Lung (tissue), 12 donors: ENCODE data around the gene GNLY. TPM values are rescaled to one million over a fixed set of nuclear protein-coding genes. Genes with fewer than 3 reads are reported as not detected.

Source experiments
- ATAC-seq: fragments of 200-7000 bp; cut with Tn5 transposase; one replicate; pipeline ENCODE4 v1.9.1; 2020; ENCODE audit warnings: moderate number of reproducible peaks; ENCODE audit not compliant: insufficient read depth, low FRiP score
- DNase-seq, 3 donors: peaks; one replicate each; pipeline ENCODE4 v3.0.0-alpha.2; 2013 to 2017
- H3K27ac ChIP-seq, 2 donors: one replicate each; pipeline ENCODE4 v1.5.1; 2013; ENCODE audit warnings: mild to moderate bottlenecking in 2 of 2, moderate library complexity in 2 of 2, control low read depth in 1 of 2, inconsistent platforms in 1 of 2, low read depth in 1 of 2, low read length in 1 of 2
- H3K27me3 ChIP-seq, 3 donors: one replicate each; pipeline ENCODE4 v1.5.1; 2013; ENCODE audit warnings: low read length in 2 of 3; ENCODE audit not compliant: control insufficient read depth in 3 of 3, insufficient read depth in 3 of 3
- H3K36me3 ChIP-seq, 4 donors: one replicate each; pipeline ENCODE4 v1.5.1; 2013; ENCODE audit warnings: low read length in 4 of 4, mild to moderate bottlenecking in 1 of 4, moderate library complexity in 1 of 4; ENCODE audit not compliant: control insufficient read depth in 4 of 4, insufficient read depth in 4 of 4
- H3K4me1 ChIP-seq, 5 donors: one replicate each; pipeline ENCODE4 v1.5.1; 2013; ENCODE audit warnings: low read length in 5 of 5, mild to moderate bottlenecking in 2 of 5, moderate library complexity in 1 of 5; ENCODE audit not compliant: control insufficient read depth in 5 of 5, insufficient read depth in 5 of 5
- H3K4me3 ChIP-seq: one replicate; pipeline ENCODE4 v1.5.1; 2013; ENCODE audit warnings: mild to moderate bottlenecking, control low read depth, moderate library complexity
- H3K9ac ChIP-seq, 2 donors: one replicate each; pipeline ENCODE4 v1.5.1; 2013; ENCODE audit warnings: low read length in 2 of 2, control low read depth in 1 of 2; ENCODE audit not compliant: insufficient read depth in 1 of 2
- H3K9me3 ChIP-seq, 4 donors: one replicate each; pipeline ENCODE4 v1.5.1; 2013; ENCODE audit warnings: low read length in 3 of 4, mild to moderate bottlenecking in 1 of 4, moderate library complexity in 1 of 4; ENCODE audit not compliant: control insufficient read depth in 4 of 4, insufficient read depth in 3 of 4
- WGBS, 2 donors: extraction: QIAGEN DNeasy Blood & Tissue Kit; methylation state at CpG; one replicate each; pipeline ENCODE4 v1.1.7; 2013; 5-methylcytosine and 5-hydroxymethylcytosine counted together
- polyA plus RNA-seq, 2 donors: library from polyadenylated mRNA; stranded (reverse); fragments of 200-250 nt; gene quantifications; one replicate each; pipeline ENCODE4 v1.2.1, GENCODE V29; 2013
- total RNA-seq, 2 donors: library from RNA; depleted of rRNA in 1 of 2; stranded (reverse); fragments of >200 nt in 1 of 2; gene quantifications; one replicate each; pipeline ENCODE4 v1.2.1, GENCODE V29; 2014 to 2021
- TF ChIP-seq, protein P1 (sequence below): IDR thresholded peaks from 2 replicates; pipeline ENCODE4 v1.5.1; 2012; ENCODE audit warnings: mild to moderate bottlenecking; ENCODE audit errors: control extremely low read depth, extremely low read depth
- donor health status: control.
- donor health status: control.
- donor health status: Bipolar disorder and iron deficiency.
- donor health status: healthy.
- donor health status: DM: yes; HTN: yes; CAD: no.

Gene GNLY
- total and polyA plus RNA-seq, 4 donors = 9.0 to 13.6 (median 12.1) TPM; not detected in 1

DNA sequence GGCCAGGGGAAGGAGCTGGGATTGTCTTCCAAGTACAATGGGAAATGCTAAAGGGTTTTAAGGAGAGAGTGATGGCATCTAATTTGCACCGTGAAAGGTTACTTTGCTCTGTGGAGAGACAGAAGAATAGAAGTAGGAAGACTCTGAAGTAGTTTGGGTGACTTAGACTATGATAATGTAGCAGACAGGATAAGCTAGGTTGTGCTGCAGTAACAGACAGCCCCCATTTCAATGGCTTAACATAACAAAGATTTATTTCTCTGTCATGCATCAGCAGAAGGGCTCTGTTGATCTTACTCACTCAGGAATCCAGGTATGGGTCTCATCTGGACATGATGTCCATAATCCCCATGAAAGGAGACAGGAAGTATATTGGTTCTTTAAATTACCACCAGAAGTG, 26.4 kb downstream of the GNLY start:
- H3K36me3 ChIP-seq = no peaks in the 10 kb centered on the region
- no peaks in the 10 kb centered on the region for H3K27me3 ChIP-seq
- 86 to 100% methylated on average over 1 of the region's 1 CpG for WGBS, 2 donors
- H3K27ac ChIP-seq = no peak overlapping the region
- ATAC-seq (no peak), DNase-seq (no peak)
- H3K9ac ChIP-seq = no peak overlapping the region
- H3K4me1 ChIP-seq = peaks cover 0 to 6% (median 0%) of the 10 kb centered on the region in 5 donors
- H3K4me3 ChIP-seq = no peak overlapping the region
- H3K9me3 ChIP-seq = no peaks in the 10 kb centered on the region
- TF ChIP-seq, protein P1, sequence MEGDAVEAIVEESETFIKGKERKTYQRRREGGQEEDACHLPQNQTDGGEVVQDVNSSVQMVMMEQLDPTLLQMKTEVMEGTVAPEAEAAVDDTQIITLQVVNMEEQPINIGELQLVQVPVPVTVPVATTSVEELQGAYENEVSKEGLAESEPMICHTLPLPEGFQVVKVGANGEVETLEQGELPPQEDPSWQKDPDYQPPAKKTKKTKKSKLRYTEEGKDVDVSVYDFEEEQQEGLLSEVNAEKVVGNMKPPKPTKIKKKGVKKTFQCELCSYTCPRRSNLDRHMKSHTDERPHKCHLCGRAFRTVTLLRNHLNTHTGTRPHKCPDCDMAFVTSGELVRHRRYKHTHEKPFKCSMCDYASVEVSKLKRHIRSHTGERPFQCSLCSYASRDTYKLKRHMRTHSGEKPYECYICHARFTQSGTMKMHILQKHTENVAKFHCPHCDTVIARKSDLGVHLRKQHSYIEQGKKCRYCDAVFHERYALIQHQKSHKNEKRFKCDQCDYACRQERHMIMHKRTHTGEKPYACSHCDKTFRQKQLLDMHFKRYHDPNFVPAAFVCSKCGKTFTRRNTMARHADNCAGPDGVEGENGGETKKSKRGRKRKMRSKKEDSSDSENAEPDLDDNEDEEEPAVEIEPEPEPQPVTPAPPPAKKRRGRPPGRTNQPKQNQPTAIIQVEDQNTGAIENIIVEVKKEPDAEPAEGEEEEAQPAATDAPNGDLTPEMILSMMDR = no peak

DNA sequence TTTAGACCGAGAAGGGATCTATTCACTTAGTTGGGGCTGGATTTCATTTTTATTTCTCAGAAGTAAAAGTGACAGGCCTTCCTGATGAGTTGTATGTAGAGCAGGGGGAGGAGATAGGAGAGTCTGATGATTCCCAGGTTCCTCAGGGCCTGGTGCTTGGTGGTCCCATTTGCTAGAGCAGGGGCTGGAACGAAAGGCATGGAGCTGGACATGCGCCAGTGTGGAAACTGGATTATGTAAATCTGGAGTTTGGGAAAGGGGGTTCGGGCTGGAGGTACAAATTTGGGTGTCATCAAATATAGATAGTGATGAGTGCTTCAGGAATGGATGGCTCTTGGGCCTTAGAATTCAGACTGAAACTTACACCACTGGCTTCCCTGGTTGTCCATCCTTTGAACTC, 27.5 kb downstream of the GNLY start:
- Histone ChIP-seq H3K9me3 (no peaks in the 10 kb centered on the region), H3K4me3 (no peak overlapping the region), H3K36me3 (no peaks in the 10 kb centered on the region), H3K4me1 (peaks cover 0 to 3% (median 0%) of the 10 kb centered on the region in 5 donors), H3K9ac (no peak overlapping the region), H3K27ac (no peak overlapping the region), H3K27me3 (no peaks in the 10 kb centered on the region)
- no peak for DNase-seq
- TF ChIP-seq, protein P1 = no peak
- ATAC-seq = no peak
- WGBS, 2 donors = 93 to 96% methylated on average over 4 of the region's 4 CpGs

DNA sequence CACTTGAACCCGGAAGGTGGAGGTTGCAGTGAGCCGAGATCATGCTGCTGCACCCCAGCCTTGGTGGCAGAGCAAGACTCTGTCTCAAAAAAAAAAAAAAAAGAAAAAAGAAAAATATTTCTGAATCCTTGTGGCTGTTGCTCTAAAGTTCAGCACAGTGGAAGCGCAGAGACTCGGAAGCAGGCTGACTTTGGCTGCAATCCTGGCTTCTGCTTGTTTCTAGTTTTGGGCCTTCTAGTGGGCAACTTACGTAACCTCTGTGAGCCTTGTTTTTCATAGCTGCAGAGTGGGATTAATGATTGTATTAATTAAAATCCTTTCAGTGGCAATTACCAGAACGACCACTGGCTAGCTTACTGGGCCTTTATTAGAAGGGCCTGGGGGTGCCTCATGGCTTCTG, 28.4 kb downstream of the GNLY start:
- Histone ChIP-seq H3K9me3 (no peaks in the 10 kb centered on the region), H3K4me3 (no peak overlapping the region), H3K4me1 (peaks cover 0 to 2% (median 0%) of the 10 kb centered on the region in 5 donors), H3K9ac (no peak overlapping the region), H3K27ac (no peak overlapping the region), H3K27me3 (no peaks in the 10 kb centered on the region), H3K36me3 (no peaks in the 10 kb centered on the region)
- 82 to 86% methylated on average over 6 of the region's 6 CpGs for WGBS, 2 donors
- DNase-seq (no peak), ATAC-seq (no peak)
- TF ChIP-seq, protein P1 = no peak

DNA sequence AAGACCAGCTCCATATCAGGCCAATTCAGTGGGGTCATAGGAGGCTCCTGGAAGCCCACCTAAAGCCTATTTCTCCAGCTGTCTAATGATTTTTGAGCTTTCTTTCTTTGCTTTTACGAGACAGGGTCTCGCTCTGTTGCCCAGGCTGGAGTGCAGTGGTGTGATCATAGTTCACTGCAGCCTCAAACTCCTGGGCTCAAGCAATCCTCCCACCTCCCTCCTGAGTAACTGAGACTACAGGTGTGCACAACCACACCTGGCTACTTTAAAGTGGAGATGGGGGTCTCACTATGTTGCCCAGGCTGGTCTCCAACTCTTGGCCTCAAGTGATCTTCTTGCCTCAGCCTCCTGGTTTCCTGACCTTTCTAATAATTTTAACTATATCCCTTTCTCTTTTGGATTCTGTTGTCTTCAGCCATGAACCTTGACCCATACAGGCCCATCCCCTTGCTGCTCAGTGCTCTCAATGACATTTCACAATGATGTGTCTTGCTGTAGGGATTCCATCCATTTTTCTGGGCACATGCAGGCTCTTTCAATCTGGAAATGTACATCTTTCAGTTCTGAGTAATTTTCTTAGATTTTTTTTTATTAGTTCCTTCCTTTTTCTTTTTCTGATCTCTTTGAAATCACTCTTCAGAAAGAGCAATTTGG, 29.7 kb downstream of the GNLY start:
- Histone ChIP-seq H3K36me3 (no peaks in the 10 kb centered on the region), H3K27ac (no peak overlapping the region), H3K4me1 (peaks cover 0 to 10% (median 0%) of the 10 kb centered on the region in 5 donors), H3K4me3 (no peak overlapping the region), H3K9ac (no peak overlapping the region), H3K9me3 (no peaks in the 10 kb centered on the region), H3K27me3 (no peaks in the 10 kb centered on the region)
- TF ChIP-seq, protein P1 = no peak
- DNase-seq (no peak), ATAC-seq (no peak)
- 95 to 100% methylated on average over 2 of the region's 2 CpGs for WGBS, 2 donors
